ENCODE data around the gene UIMC1. TPM values are rescaled to one million over a fixed set of nuclear protein-coding genes. Genes with fewer than 3 reads are reported as not detected.

Gene UIMC1
- total RNA-seq, 1 donor from 2014 or later: 40.9 TPM

GRCh38 chr5:176900780-176901204 lies 105.8 kb downstream of the UIMC1 start:
- Mint-ChIP-seq H3K9me3 (ENCODE audit: unreplicated experiment) (no peaks in the 10 kb centered on the region), H3K27ac (ENCODE audit: unreplicated experiment) (no peak overlapping the region), H3K27me3 (ENCODE audit: unreplicated experiment) (peaks cover 4% of the 10 kb centered on the region), H3K4me3 (ENCODE audit: unreplicated experiment) (no peak overlapping the region), H3K36me3 (ENCODE audit: low read depth, unreplicated experiment) (peaks cover 26% of the 10 kb centered on the region), H3K4me1 (ENCODE audit: unreplicated experiment) (peaks cover 21% of the 10 kb centered on the region)
- no peak for DNase-seq (ENCODE audit: low spot score)
- TF ChIP-seq, protein P1, sequence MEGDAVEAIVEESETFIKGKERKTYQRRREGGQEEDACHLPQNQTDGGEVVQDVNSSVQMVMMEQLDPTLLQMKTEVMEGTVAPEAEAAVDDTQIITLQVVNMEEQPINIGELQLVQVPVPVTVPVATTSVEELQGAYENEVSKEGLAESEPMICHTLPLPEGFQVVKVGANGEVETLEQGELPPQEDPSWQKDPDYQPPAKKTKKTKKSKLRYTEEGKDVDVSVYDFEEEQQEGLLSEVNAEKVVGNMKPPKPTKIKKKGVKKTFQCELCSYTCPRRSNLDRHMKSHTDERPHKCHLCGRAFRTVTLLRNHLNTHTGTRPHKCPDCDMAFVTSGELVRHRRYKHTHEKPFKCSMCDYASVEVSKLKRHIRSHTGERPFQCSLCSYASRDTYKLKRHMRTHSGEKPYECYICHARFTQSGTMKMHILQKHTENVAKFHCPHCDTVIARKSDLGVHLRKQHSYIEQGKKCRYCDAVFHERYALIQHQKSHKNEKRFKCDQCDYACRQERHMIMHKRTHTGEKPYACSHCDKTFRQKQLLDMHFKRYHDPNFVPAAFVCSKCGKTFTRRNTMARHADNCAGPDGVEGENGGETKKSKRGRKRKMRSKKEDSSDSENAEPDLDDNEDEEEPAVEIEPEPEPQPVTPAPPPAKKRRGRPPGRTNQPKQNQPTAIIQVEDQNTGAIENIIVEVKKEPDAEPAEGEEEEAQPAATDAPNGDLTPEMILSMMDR (IDR thresholded peaks at IDR 0.05; ENCODE audit: unreplicated experiment): no peak

DNA sequence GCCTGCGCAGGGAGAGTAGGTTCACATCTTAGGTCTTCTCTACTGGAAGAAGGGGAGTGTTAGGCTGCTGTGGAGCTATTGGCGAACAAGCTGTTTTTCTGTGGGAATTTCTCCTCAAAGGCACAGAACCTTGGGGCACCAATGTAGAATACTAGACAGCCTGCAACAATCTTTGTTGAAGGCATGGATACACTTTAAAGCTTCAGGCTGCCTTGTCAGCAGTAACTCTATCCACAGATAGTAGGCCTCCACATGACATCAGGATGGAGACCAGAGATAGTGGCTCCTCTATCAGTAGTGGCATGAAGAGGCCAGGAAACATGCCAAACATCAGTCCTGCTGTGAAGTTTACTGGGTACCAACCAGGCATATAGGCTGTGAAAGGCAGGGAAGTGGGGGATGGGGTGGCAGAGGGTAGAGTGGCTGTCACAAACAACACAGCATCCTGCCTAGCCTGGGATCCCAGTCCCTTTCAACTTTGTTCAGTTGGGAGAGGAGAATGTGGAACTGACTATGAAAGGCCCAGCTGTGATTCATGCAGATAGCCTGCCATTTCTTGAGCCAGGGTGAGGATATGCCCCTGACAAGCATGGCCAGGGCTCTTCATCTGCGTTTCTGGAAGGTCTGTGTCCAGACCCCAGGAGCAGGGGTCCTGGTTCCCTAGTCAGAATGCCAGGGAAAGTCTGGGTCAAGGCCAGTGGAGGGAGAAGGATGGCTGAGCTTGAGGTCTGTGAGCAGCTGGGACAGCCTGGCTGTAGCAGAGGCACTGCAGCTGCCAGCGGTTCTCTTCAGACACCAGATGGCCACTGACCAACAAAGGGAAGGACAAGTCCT lies 106.4 kb downstream of the UIMC1 start:
- Mint-ChIP-seq H3K27ac (ENCODE audit: unreplicated experiment) (no peak overlapping the region), H3K4me1 (ENCODE audit: unreplicated experiment) (peaks cover 21% of the 10 kb centered on the region), H3K4me3 (ENCODE audit: unreplicated experiment) (no peak overlapping the region), H3K9me3 (ENCODE audit: unreplicated experiment) (no peaks in the 10 kb centered on the region), H3K27me3 (ENCODE audit: unreplicated experiment) (peaks cover 4% of the 10 kb centered on the region), H3K36me3 (ENCODE audit: low read depth, unreplicated experiment) (peaks cover 21% of the 10 kb centered on the region)
- TF ChIP-seq, protein P1 (IDR thresholded peaks at IDR 0.05; ENCODE audit: unreplicated experiment): no peak
- DNase-seq (ENCODE audit: low spot score): no peak

GRCh38 chr5:176899296-176899891 lies 107.2 kb downstream of the UIMC1 start, which contains the start of gene HK3:
HK3 (minus strand) TSS chr5:176899346; CDS start chr5:176896159, 3,187 bp downstream.
- H3K9me3 Mint-ChIP-seq (ENCODE audit: unreplicated experiment): no peaks in the 10 kb centered on the region
- TF ChIP-seq, protein P1 (IDR thresholded peaks at IDR 0.05; ENCODE audit: unreplicated experiment): no peak
- peak within 1 kb of the TSS; percentile 39 for H3K27ac Mint-ChIP-seq (ENCODE audit: unreplicated experiment)
- peaks cover 21% of the 10 kb centered on the region for H3K4me1 Mint-ChIP-seq (ENCODE audit: unreplicated experiment)
- H3K4me3 Mint-ChIP-seq (ENCODE audit: unreplicated experiment): no peak within 1 kb of the TSS
- peaks cover 4% of the 10 kb centered on the region for H3K27me3 Mint-ChIP-seq (ENCODE audit: unreplicated experiment)
- H3K36me3 Mint-ChIP-seq (ENCODE audit: low read depth, unreplicated experiment): peaks cover 15% of the 10 kb centered on the region
- DNase-seq (ENCODE audit: low spot score): no peak

- Mint-ChIP-seq H3K4me1 (ENCODE audit: unreplicated experiment) (peaks cover 21% of the 10 kb centered on the region), H3K4me3 (ENCODE audit: unreplicated experiment) (no peak overlapping the region), H3K27ac (ENCODE audit: unreplicated experiment) (no peak overlapping the region), H3K27me3 (ENCODE audit: unreplicated experiment) (no peaks in the 10 kb centered on the region), H3K9me3 (ENCODE audit: unreplicated experiment) (no peaks in the 10 kb centered on the region), H3K36me3 (ENCODE audit: low read depth, unreplicated experiment) (peaks cover 6% of the 10 kb centered on the region)
- DNase-seq (ENCODE audit: low spot score): no peak
- TF ChIP-seq, protein P1 (IDR thresholded peaks at IDR 0.05; ENCODE audit: unreplicated experiment): no peak
Measured at GRCh38 chr5:176897263-176897662, 109.3 kb downstream of the UIMC1 start.

DNA sequence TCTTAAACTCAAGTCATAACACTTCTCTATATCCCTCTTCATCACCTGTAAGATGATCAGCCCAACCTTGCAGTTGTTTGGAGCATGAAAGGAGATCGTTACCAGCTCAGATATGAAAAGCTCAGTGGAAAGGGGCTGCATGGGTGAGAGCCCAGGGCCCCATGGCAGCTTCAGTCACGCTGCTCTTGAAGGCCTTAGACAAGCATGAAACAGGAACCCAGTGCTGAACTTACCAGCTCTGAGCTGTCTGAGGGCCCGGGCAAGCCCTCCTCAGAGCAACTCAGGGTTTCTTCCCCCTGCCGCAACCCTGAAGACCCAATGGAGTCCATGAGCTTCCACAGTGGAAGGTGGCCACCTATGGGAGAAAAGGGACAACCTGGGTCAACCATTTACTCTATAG lies 110.7 kb downstream of the UIMC1 start:
- Mint-ChIP-seq H3K27me3 (ENCODE audit: unreplicated experiment) (peaks cover 4% of the 10 kb centered on the region), H3K36me3 (ENCODE audit: low read depth, unreplicated experiment) (no peaks in the 10 kb centered on the region), H3K4me3 (ENCODE audit: unreplicated experiment) (no peak overlapping the region), H3K27ac (ENCODE audit: unreplicated experiment) (no peak overlapping the region), H3K4me1 (ENCODE audit: unreplicated experiment) (peaks cover 21% of the 10 kb centered on the region), H3K9me3 (ENCODE audit: unreplicated experiment) (no peaks in the 10 kb centered on the region)
- TF ChIP-seq, protein P1 (IDR thresholded peaks at IDR 0.05; ENCODE audit: unreplicated experiment): no peak
- no peak for DNase-seq (ENCODE audit: low spot score)

Measured in endothelial cell (in vitro differentiated cells).